A549 treated with GW870086 at 1 μM for 4 hours (cell line): ENCODE results near the gene RWDD3. TPM values are rescaled to one million over a fixed set of nuclear protein-coding genes. Genes with fewer than 3 reads are reported as not detected.

Experiments used
- total RNA-seq: library from RNA; stranded (reverse); fragments of 200-300 nt; extraction: Qiagen RNA extraction; gene quantifications from 5 replicates; pipeline ENCODE4 v1.2.3, GENCODE V29; 2022; ENCODE audit warnings: low read depth

The RWDD3 gene
- 8.0 to 11.2 TPM (median 9.0 TPM) in 5 replicates for total RNA-seq

GRCh38 chr1:95233737-95234500 lies at the start of gene RWDD3:
Gene RWDD3 (plus strand): TSS chr1:95234210. CDS start chr1:95234231, 21 bp downstream.

Other genes with a start within 250 kb of the RWDD3 start
- gene ALG14, start 161.3 kb upstream of the RWDD3 start, total RNA-seq: 5.0 to 8.8 TPM (median 6.5 TPM) in 5 replicates
- 6.5 to 11.0 TPM (median 10.6 TPM) in 5 replicates for gene TLCD4, start 116.9 kb upstream of the RWDD3 start, total RNA-seq